Measurements from ENCODE around the gene CDH23. TPM values are rescaled to one million over a fixed set of nuclear protein-coding genes. Genes with fewer than 3 reads are reported as not detected.

The CDH23 gene
- polyA plus RNA-seq, 1 donor from 2014 or later, result 6.6 TPM

GRCh38 chr10:71512761-71513539 is 116.2 kb downstream of the CDH23 start:
- no peaks in the 10 kb centered on the region for H3K9me2 ChIP-seq (ENCODE audit: insufficient read depth, low read length)
- no peaks in the 10 kb centered on the region for H3K27me3 ChIP-seq (ENCODE audit: insufficient read depth, low read depth, low read length)
- H2AFZ ChIP-seq (ENCODE audit: low read depth, low read length), result no peak overlapping the region
- no peak overlapping the region for H3K9ac ChIP-seq (ENCODE audit: low read length)
- peak overlapping the region; percentile 3 for H3K27ac ChIP-seq (ENCODE audit: low read length)
- no peaks in the 10 kb centered on the region for H3K79me2 ChIP-seq (replicated peaks; ENCODE audit: insufficient read depth, low read length)
- H3F3A ChIP-seq (ENCODE audit: insufficient read depth, low read length, poor library complexity, severe bottlenecking), result no peaks in the 10 kb centered on the region
- H3K9me3 ChIP-seq (ENCODE audit: low read length), result no peaks in the 10 kb centered on the region
- TF ChIP-seq EZH2 (IDR thresholded peaks at IDR 0.05; ENCODE audit: borderline replicate concordance, insufficient read depth, low read length, poor library complexity, severe bottlenecking), result no peak
- no peak overlapping the region for H3K4me2 ChIP-seq (ENCODE audit: low read length)
- H3K4me3 ChIP-seq (ENCODE audit: low read length), result no peak overlapping the region
- no peaks in the 10 kb centered on the region for H4K20me1 ChIP-seq (ENCODE audit: insufficient read depth)
- no peaks in the 10 kb centered on the region for H3K36me3 ChIP-seq (ENCODE audit: insufficient read depth, low read length)

DNA sequence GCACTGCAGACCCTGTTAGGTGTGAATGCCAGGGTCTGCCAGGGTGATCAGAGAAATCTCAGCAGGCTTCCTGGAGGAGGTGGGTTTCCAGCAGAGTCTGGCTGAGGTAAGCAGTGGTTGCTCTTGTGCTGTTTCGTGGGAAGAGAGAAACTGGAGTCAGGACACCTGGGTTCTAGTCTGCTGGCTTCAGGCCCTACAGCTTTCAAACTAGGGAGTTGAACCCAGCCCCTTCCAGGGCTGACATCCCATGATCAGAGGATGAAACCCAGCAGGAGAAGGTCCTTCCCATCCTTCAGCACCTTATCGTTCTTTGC is 116.8 kb downstream of the CDH23 start:
- H3K4me3 ChIP-seq (ENCODE audit: low read length), result no peak overlapping the region
- no peaks in the 10 kb centered on the region for H3K27me3 ChIP-seq (ENCODE audit: insufficient read depth, low read depth, low read length)
- peak overlapping the region; percentile 71 for H3K27ac ChIP-seq (ENCODE audit: low read length)
- no peak for TF ChIP-seq POLR2AphosphoS5 (IDR thresholded peaks at IDR 0.05)
- TF ChIP-seq MXI1 (conservative IDR thresholded peaks at IDR 0.05; ENCODE audit: poor library complexity, severe bottlenecking), result no peak
- TF ChIP-seq RAD21 (conservative IDR thresholded peaks at IDR 0.05), result no peak
- TF ChIP-seq, protein P1, sequence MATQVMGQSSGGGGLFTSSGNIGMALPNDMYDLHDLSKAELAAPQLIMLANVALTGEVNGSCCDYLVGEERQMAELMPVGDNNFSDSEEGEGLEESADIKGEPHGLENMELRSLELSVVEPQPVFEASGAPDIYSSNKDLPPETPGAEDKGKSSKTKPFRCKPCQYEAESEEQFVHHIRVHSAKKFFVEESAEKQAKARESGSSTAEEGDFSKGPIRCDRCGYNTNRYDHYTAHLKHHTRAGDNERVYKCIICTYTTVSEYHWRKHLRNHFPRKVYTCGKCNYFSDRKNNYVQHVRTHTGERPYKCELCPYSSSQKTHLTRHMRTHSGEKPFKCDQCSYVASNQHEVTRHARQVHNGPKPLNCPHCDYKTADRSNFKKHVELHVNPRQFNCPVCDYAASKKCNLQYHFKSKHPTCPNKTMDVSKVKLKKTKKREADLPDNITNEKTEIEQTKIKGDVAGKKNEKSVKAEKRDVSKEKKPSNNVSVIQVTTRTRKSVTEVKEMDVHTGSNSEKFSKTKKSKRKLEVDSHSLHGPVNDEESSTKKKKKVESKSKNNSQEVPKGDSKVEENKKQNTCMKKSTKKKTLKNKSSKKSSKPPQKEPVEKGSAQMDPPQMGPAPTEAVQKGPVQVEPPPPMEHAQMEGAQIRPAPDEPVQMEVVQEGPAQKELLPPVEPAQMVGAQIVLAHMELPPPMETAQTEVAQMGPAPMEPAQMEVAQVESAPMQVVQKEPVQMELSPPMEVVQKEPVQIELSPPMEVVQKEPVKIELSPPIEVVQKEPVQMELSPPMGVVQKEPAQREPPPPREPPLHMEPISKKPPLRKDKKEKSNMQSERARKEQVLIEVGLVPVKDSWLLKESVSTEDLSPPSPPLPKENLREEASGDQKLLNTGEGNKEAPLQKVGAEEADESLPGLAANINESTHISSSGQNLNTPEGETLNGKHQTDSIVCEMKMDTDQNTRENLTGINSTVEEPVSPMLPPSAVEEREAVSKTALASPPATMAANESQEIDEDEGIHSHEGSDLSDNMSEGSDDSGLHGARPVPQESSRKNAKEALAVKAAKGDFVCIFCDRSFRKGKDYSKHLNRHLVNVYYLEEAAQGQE (IDR thresholded peaks at IDR 0.05; ENCODE audit: borderline replicate concordance), result no peak
- no peak for TF ChIP-seq SMC3 (conservative IDR thresholded peaks at IDR 0.05; ENCODE audit: poor library complexity)
- TF ChIP-seq EP300 (conservative IDR thresholded peaks at IDR 0.05; ENCODE audit: poor library complexity, severe bottlenecking), result no peak
- TF ChIP-seq EZH2 (IDR thresholded peaks at IDR 0.05; ENCODE audit: borderline replicate concordance, insufficient read depth, low read length, poor library complexity, severe bottlenecking), result no peak
- TF ChIP-seq TAF1 (IDR thresholded peaks at IDR 0.05; ENCODE audit: low read depth), result no peak
- TF ChIP-seq CTCF (IDR thresholded peaks at IDR 0.05; ENCODE audit: poor library complexity, severe bottlenecking), result no peak
- no peaks in the 10 kb centered on the region for H4K20me1 ChIP-seq (ENCODE audit: insufficient read depth)
- no peaks in the 10 kb centered on the region for H3K9me2 ChIP-seq (ENCODE audit: insufficient read depth, low read length)
- H2AFZ ChIP-seq (ENCODE audit: low read depth, low read length), result no peak overlapping the region
- no peaks in the 10 kb centered on the region for H3K79me2 ChIP-seq (replicated peaks; ENCODE audit: insufficient read depth, low read length)
- H3F3A ChIP-seq (ENCODE audit: insufficient read depth, low read length, poor library complexity, severe bottlenecking), result no peaks in the 10 kb centered on the region
- H3K36me3 ChIP-seq (ENCODE audit: insufficient read depth, low read length), result no peaks in the 10 kb centered on the region
- H3K9ac ChIP-seq (ENCODE audit: low read length), result no peak overlapping the region
- no peaks in the 10 kb centered on the region for H3K9me3 ChIP-seq (ENCODE audit: low read length)
- no peak overlapping the region for H3K4me2 ChIP-seq (ENCODE audit: low read length)

Measured in neural cell (in vitro differentiated cells).